DOHH2 (cell line): Measurements from ENCODE around the gene RBM24.

ENCODE experiments used
- H3F3A ChIP-seq: fragments of 200-600 bp; sonication (generic), shearing (Covaris generic); 2 replicates; pipeline ENCODE4 v1.6.0; 2016; ENCODE audit warnings: antibody characterized with exemption, mild to moderate bottlenecking; ENCODE audit not compliant: control insufficient read depth, insufficient read depth
- H3K27ac ChIP-seq: fragments of 200-600 bp; sonication (generic); 2 replicates; pipeline ENCODE4 v1.5.1; 2014; ENCODE audit warnings: low read depth, mild to moderate bottlenecking, low read length, moderate library complexity
- H3K27me3 ChIP-seq: fragments of 200-600 bp; sonication (generic); 2 replicates; pipeline ENCODE4 v1.6.1; 2014; ENCODE audit warnings: mild to moderate bottlenecking, low read length, mixed read lengths; ENCODE audit not compliant: control insufficient read depth
- H3K36me3 ChIP-seq: fragments of 200-600 bp; sonication (generic); 2 replicates; pipeline ENCODE4 v1.6.1; 2014; ENCODE audit warnings: mild to moderate bottlenecking, low read length, moderate library complexity, mixed read lengths; ENCODE audit not compliant: control insufficient read depth
- H3K4me1 ChIP-seq: fragments of 200-600 bp; sonication (generic); 2 replicates; pipeline ENCODE4 v1.6.1; 2014; ENCODE audit warnings: mild to moderate bottlenecking, low read length, mixed read lengths; ENCODE audit not compliant: control insufficient read depth
- H3K4me2 ChIP-seq: fragments of 200-600 bp; sonication (generic); 2 replicates; pipeline ENCODE4 v1.6.0; 2014; ENCODE audit warnings: mild to moderate bottlenecking, low read length, moderate library complexity
- H3K4me3 ChIP-seq: fragments of 200-600 bp; sonication (generic); 2 replicates; pipeline ENCODE4 v1.5.1; 2014; ENCODE audit warnings: mild to moderate bottlenecking, low read length, mixed read lengths
- H3K79me2 ChIP-seq: fragments of 200-600 bp; sonication (generic); 2 replicates; pipeline ENCODE4 v1.6.1; 2014; ENCODE audit warnings: mild to moderate bottlenecking, low read length, mixed read lengths; ENCODE audit not compliant: control insufficient read depth
- H3K9me2 ChIP-seq: fragments of 200-600 bp; sonication (generic); replicated peaks from 2 replicates; pipeline ENCODE4 v1.6.1; 2014; ENCODE audit warnings: mild to moderate bottlenecking, low read length, mixed read lengths; ENCODE audit not compliant: control insufficient read depth
- H3K9me3 ChIP-seq: fragments of 200-600 bp; sonication (generic); 2 replicates; pipeline ENCODE4 v1.6.1; 2014; ENCODE audit warnings: antibody characterized with exemption, low read length, mixed read lengths; ENCODE audit not compliant: control insufficient read depth, insufficient read depth
- H4K20me1 ChIP-seq: fragments of 200-600 bp; sonication (generic); 2 replicates; pipeline ENCODE4 v1.6.0; 2014; ENCODE audit warnings: low read depth, mild to moderate bottlenecking, antibody characterized with exemption, low read length, moderate library complexity; ENCODE audit not compliant: control insufficient read depth, insufficient read depth
- EZH2phosphoT487 ChIP-seq: fragments of 200-600 bp; sonication (generic); IDR thresholded peaks from 2 replicates; pipeline ENCODE4 v1.6.1; 2017; ENCODE audit warnings: borderline replicate concordance, mild to moderate bottlenecking, antibody characterized with exemption, low read length, moderate library complexity, mixed read lengths
- TF ChIP-seq, protein P1 (sequence below): fragments of 200-600 bp; sonication (generic); IDR thresholded peaks from one replicate; pipeline ENCODE4 v1.5.1; 2014; ENCODE audit warnings: antibody characterized with exemption, mild to moderate bottlenecking, low read depth, low read length; ENCODE audit not compliant: poor library complexity, severe bottlenecking

RBM24 gene

DNA sequence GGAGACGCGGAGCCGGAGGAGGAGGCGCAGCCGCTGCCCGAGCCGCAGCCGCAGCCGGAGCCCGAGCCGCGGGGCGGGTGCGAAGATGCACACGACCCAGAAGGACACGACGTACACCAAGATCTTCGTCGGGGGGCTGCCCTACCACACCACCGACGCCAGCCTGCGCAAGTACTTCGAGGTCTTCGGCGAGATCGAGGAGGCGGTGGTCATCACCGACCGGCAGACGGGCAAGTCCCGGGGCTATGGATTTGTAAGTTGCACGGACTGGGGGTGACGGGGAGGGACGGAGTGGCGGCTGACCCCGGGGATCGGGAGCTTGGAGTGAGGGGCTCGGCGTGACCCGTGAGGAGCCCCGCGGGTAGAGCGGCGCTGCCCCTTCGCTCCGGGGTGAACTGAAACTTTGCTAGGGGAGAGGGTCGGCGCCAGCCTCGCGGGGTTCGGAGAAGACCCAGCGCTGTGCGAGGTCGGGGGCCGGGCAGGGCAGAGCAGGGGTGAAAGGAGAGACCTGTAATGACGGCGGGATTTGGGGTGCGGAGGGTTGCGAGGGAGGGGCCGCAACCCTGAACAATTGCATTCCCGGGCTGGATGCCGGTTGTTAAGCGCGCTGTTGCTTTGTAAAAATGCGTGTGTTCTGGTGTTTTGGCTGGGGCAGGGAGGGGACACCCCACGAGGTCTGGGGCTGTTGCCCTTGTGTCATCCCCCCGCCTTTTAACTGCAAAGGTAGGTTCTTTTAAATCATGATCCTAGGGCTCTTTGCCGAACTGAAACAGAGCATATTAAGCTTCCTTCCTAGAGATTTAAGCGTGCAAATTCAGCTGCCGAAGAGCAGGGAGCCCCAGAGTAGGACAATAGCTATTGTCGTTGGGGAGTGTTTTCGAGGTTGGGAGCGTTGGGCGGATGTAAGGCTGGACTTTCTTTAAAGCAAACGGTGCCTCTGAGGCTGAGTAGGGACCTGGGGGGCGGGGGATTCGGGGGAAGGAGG is 628 bp downstream of the RBM24 start:
- Histone ChIP-seq H3K27ac (no peak overlapping the region), H3K9me3 (no peaks in the 10 kb centered on the region), H3K4me2 (no peak overlapping the region), H3F3A (no peaks in the 10 kb centered on the region), H3K36me3 (no peaks in the 10 kb centered on the region), H3K4me1 (no peaks in the 10 kb centered on the region), H4K20me1 (no peaks in the 10 kb centered on the region), H3K27me3 (no peaks in the 10 kb centered on the region), H3K9me2 (no peaks in the 10 kb centered on the region), H3K79me2 (no peaks in the 10 kb centered on the region), H3K4me3 (no peak overlapping the region)
- TF ChIP-seq, protein P1, sequence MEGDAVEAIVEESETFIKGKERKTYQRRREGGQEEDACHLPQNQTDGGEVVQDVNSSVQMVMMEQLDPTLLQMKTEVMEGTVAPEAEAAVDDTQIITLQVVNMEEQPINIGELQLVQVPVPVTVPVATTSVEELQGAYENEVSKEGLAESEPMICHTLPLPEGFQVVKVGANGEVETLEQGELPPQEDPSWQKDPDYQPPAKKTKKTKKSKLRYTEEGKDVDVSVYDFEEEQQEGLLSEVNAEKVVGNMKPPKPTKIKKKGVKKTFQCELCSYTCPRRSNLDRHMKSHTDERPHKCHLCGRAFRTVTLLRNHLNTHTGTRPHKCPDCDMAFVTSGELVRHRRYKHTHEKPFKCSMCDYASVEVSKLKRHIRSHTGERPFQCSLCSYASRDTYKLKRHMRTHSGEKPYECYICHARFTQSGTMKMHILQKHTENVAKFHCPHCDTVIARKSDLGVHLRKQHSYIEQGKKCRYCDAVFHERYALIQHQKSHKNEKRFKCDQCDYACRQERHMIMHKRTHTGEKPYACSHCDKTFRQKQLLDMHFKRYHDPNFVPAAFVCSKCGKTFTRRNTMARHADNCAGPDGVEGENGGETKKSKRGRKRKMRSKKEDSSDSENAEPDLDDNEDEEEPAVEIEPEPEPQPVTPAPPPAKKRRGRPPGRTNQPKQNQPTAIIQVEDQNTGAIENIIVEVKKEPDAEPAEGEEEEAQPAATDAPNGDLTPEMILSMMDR = no peak
- TF ChIP-seq EZH2phosphoT487 = no peak

DNA sequence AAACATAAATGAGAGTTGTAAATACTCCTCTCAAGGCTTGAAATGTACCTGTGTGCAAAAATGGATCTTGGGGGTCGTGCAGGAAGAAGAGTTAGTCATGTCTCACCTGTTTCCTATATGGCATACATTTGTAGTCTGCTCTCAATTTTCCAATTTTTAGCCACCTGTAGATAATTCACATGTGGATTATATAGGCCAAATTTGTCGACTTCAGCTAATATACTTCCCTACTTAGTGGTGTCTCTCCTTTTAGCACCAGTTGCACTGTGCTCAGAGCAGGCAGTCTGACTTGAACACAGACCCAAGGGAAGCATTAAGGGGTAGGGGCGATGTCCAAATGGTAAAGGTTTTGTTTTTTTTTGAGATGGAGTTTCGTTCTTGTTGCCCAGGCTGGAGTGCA is 1.9 kb downstream of the RBM24 start:
- TF ChIP-seq, protein P1 = no peak
- Histone ChIP-seq H3K9me2 (no peaks in the 10 kb centered on the region), H3F3A (no peaks in the 10 kb centered on the region), H3K4me1 (no peaks in the 10 kb centered on the region), H3K79me2 (no peaks in the 10 kb centered on the region), H3K27me3 (no peaks in the 10 kb centered on the region), H3K4me2 (no peak overlapping the region), H3K9me3 (no peaks in the 10 kb centered on the region), H3K4me3 (no peak overlapping the region), H4K20me1 (no peaks in the 10 kb centered on the region), H3K27ac (no peak overlapping the region), H3K36me3 (no peaks in the 10 kb centered on the region)

DNA sequence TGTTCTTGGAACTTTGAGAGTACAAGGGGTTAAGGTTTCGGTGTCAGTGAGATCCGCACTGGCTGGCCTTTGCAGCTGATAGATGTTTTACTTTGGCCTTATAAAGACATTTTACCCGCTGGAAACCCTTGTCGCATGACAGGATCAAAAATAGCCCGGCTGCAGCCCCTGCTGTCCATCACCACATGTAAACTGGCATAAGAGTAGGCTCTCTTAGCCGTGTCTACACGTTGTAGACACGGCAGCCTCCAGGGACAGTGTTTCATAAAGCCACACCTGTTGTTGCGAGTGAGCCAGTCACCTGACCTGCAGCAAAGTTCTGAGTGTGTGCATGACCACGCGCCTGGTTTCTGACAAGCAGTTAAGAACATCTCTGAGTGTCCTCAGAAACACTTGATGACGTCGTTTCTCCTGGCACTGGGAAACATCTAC is 8.5 kb downstream of the RBM24 start:
- no peaks in the 10 kb centered on the region for H3F3A ChIP-seq
- H3K4me2 ChIP-seq = no peak overlapping the region
- no peak overlapping the region for H3K4me3 ChIP-seq
- H4K20me1 ChIP-seq = no peaks in the 10 kb centered on the region
- H3K27ac ChIP-seq = no peak overlapping the region
- no peaks in the 10 kb centered on the region for H3K27me3 ChIP-seq
- H3K9me3 ChIP-seq = no peaks in the 10 kb centered on the region
- H3K36me3 ChIP-seq = no peaks in the 10 kb centered on the region
- TF ChIP-seq, protein P1 = no peak
- no peak for TF ChIP-seq EZH2phosphoT487
- H3K9me2 ChIP-seq = no peaks in the 10 kb centered on the region
- H3K4me1 ChIP-seq = no peaks in the 10 kb centered on the region
- no peaks in the 10 kb centered on the region for H3K79me2 ChIP-seq
